ENCODE measurements around the gene RASGRF1. TPM values are rescaled to one million over a fixed set of nuclear protein-coding genes. Genes with fewer than 3 reads are reported as not detected.
"Not testable (repeated sequence)": the region's sequence is repeated elsewhere in the genome, so short reads cannot be mapped to it uniquely, and the experiment has no call there.

Gene RASGRF1
- total RNA-seq, 1 donor from 2014 or later, result not detected

DNA sequence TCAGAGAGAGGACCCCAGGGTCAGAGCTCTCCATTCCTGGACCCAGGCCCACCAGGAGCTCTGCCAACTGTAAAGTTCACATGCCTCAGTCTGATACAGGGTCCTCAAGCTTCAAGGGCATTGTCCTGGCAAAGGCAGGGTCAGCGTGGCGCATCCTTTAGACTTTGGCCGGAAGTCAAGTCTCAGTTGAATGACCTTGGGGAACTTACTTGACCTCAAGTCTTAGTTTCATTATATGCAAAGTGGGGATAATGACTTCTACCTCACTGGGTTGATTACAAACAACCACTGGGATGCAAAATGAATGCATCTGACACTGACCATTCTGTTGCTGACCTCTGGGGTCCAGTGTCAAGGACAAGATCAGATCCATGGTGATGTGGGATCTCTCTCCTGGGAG is 75.2 kb downstream of the RASGRF1 start:
- intact Hi-C loops (cut with micrococcal nuclease), result no loop called here

- intact Hi-C loops (cut with micrococcal nuclease), result no loop called here
These were observed 80.3 kb downstream of the RASGRF1 start for GRCh38 chr15:79010278-79010677.

- intact Hi-C loops (cut with micrococcal nuclease), result loop anchor here (10.0 kb wide), 1 partner anchor 105 kb away; no protein-coding TSS in a partner anchor
These were observed 81.2 kb downstream of the RASGRF1 start for GRCh38 chr15:79009379-79009778.

- intact Hi-C loops (cut with micrococcal nuclease), result loop anchor here (10.0 kb wide), 1 partner anchor 104 kb away; no protein-coding TSS in a partner anchor
These were observed 81.9 kb downstream of the RASGRF1 start for GRCh38 chr15:79008659-79009058.

- intact Hi-C loops (cut with micrococcal nuclease), result loop anchor here (10.0 kb wide), 1 partner anchor 102 kb away; no protein-coding TSS in a partner anchor
These were observed 83.5 kb downstream of the RASGRF1 start for GRCh38 chr15:79007066-79007465.

DNA sequence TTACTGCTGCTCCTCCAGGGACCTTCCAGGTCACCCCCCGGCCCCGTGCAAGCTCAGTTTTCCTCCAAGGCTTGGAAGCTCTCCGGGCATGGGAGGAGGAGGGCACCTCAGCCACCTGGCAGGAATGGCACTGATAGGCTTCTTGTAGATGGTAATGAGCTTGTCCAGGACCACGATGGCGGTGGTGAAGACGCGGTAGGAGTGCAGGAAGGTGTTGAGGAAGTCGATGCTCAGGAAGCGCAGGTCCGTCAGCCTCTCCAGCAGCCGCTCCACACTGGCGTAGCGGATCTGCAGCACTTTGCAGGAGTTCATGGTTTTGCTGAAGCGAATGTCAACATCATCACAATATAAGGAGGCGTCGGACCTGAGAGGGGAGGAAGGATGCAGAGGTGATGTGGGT is 84.5 kb downstream of the RASGRF1 start:
- intact Hi-C loops (cut with micrococcal nuclease), result loop anchor here (10.0 kb wide), 1 partner anchor 101 kb away; no protein-coding TSS in a partner anchor

GRCh38 chr15:79004336-79004735 is 86.2 kb downstream of the RASGRF1 start:
- intact Hi-C loops (cut with micrococcal nuclease), result loop anchor here (10.0 kb wide), 1 partner anchor 100 kb away; no protein-coding TSS in a partner anchor

GRCh38 chr15:79003896-79004295 is 86.7 kb downstream of the RASGRF1 start:
- intact Hi-C loops (cut with micrococcal nuclease), result loop anchor here (10.0 kb wide), 1 partner anchor 99 kb away; no protein-coding TSS in a partner anchor

DNA sequence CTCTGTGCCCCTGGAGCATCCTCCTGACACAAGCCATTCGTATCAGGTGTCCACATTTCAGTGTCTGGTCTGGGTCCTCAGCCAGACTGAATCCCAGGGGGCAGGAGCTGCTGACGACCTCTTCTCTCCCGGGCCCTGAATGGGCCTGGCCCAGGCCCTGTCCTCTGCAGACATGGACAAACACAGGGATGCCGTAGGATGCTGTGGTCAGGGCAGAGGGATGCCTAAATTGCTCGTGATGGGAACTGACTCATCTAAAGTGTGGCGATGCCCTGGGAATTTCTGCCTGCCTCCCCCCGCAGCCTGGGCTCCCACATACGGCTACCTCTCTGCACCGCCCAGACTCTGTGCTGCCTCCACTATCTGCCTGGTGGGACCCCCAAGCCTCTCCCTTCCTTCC is 87.3 kb downstream of the RASGRF1 start:
- intact Hi-C loops (cut with micrococcal nuclease), result loop anchor here (10.0 kb wide), 1 partner anchor 98 kb away; no protein-coding TSS in a partner anchor

DNA sequence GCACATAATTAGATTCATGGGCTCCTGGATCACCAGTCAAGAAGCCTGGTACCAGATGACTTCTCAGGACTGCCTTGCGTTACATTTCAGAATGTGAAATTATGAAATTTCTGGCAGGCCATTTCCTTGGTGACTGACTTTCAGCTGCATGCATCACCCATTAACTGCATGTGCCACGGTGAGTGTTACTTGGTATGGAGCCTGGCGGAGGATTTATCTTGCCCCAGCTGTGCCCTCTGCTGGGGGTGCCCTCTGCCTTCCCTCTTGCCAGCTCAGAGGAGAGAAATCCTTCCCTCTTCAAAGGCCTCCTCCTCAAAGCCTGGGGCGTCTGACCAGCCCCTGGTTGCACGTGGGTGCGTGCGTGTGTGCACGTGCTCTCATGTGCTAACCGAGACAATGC is 88.0 kb downstream of the RASGRF1 start:
- intact Hi-C loops (cut with micrococcal nuclease), result loop anchor here (10.0 kb wide), 1 partner anchor 98 kb away; no protein-coding TSS in a partner anchor

DNA sequence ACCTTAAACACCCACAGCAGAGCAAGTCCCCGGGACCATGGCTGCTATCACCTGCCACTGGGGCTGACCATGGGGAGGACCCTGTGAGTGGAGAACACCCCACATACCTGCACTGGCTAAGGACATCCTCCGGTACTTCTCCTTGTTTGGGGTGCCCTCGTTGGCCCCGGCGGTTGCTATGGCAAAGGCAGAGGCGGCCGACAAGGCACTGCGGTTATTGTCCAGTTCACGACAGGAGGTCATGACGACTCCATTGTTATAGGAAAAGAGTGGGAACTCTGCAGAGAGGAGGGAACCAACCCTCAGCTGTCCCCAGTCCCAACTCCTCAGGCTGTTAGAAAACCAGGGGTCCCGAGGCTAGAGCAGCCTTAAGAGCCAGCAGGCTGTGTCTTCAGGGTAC is 90.9 kb downstream of the RASGRF1 start:
- intact Hi-C loops (cut with micrococcal nuclease), result loop anchor here (10.0 kb wide), 1 partner anchor 95 kb away; no protein-coding TSS in a partner anchor

DNA sequence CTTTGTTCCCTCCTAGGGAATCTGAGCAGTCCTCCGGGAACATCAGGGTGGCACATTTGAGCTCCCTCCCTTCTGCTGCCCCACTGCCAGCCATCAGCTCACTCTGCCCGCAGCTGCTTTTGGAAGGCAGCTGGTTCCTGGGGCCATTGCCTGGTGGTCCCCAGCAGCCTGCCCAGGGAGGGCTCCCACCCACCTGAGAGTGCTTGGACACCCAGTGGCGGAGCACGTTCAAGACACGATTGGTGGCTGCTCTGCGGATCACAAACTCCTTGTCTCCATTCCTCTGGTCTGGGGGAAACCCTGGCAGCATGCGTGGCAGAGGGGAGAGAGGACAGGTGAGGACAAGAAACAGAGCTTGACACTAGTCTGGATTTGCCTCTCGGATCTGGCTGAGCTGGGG is 92.1 kb downstream of the RASGRF1 start:
- intact Hi-C loops (cut with micrococcal nuclease), result no loop called here

DNA sequence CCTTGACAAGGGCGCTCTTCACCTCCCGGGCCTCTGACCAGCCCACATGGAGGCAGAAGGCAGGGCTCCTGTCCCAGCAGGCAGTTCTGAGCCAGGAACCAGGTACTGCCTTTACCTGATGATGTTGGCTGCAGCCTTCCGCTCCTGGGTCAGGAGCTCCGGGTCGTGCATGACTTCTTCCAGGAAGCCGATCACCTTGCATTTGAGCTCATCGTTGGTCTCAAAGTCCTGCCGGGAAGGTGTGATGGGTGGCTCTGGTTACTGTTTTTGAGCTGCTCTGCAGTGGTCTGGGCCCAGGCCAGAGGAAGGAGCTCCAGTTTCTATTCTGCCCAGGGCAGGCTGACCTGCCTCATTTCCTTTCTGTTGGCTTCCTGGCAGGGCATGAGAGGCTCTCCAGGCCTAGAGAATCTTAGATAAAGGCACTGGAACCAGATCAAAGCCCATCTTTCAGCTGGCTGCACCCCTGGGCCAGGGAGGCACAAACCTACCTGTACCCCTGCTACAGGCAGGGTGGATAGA is 92.5 kb downstream of the RASGRF1 start:
- intact Hi-C loops (cut with micrococcal nuclease), result no loop called here

GRCh38 chr15:78996894-78997275 is 93.7 kb downstream of the RASGRF1 start:
- intact Hi-C loops (cut with micrococcal nuclease), result no loop called here

DNA sequence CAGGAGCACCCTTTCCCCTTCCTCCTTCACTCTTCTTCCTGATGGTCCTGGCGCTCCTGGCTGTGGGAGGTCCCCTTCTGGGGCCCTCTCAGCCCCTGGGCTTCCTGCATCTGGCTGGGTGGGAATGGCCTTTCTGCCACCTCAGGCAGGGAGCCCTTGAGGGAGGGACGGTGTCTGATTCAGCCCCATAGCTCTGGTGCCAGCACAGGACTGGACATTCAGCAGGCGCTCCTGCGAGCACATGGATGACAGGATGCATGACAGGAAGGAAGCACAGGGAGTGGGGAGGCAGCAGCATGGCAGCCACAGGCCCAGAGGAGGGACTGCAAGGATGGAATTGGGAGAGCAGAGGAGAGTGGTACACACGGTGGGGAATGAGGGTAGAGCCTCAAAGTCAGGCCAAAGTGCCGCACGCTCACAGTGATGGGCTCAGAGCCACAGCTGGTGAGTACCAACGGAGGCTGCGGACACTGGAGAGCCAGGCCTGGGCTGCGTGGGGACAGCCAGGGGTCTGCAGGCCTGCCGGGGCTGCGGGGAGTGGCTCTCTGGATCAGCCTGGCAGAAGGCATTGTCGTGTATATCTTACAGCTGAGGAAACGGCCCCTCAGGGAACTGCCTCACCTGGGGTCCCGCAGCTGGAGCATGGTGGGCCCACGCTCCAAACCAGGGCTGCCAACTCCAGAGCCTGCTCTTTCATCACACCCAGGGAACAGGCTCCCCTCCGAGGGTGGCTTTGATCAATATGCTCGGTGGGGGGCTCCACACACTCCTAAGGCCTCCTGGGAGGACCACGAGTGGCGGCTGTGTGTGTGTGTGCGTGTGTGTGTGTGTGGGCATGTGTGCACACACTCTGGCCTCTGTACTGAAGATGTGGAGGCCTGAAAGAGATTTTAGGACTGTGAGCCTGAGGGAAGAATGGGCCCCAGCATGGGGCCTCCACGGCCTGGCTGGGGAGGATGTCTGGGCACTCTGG is 94.4 kb downstream of the RASGRF1 start:
- intact Hi-C loops (cut with micrococcal nuclease), result no loop called here

GRCh38 chr15:78995161-78995560 is 95.4 kb downstream of the RASGRF1 start:
- intact Hi-C loops (cut with micrococcal nuclease), result not testable (repeated sequence)

GRCh38 chr15:78993931-78994530 is 96.5 kb downstream of the RASGRF1 start:
- intact Hi-C loops (cut with micrococcal nuclease), result no loop called here

DNA sequence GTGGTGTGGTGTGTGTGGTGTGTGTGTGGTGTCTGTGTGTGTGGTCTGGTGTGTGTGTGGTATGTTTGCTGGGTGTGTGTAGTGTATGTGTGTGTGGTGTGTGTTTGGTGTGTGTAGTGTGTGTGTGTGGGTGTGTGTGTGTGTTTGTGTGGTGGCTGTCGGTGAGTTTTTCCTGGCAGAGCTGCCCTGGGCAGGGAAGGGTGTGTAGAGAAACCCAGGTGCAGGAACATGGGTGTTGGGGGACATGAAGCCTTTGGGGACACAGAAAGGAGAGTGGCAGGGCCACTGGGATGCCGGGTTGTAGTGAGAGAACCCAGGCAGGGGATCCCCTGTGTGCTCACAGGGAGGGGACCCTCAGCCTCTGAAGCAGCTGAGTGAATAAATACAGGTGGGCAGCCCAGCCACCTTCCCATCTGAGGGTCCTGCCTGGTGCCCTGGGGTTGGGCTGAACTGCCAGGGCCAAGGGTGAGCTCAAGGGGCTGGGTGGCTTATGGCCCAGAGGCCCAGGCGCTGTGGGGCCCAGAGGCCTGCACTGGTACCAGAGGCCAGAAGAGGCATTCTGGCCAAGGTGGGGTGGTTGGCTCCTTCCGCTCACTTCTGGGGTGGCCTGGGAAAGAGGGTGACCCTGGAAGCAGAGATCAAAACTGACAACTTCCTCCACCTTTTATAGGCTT is 97.2 kb downstream of the RASGRF1 start:
- intact Hi-C loops (cut with micrococcal nuclease), result no loop called here

DNA sequence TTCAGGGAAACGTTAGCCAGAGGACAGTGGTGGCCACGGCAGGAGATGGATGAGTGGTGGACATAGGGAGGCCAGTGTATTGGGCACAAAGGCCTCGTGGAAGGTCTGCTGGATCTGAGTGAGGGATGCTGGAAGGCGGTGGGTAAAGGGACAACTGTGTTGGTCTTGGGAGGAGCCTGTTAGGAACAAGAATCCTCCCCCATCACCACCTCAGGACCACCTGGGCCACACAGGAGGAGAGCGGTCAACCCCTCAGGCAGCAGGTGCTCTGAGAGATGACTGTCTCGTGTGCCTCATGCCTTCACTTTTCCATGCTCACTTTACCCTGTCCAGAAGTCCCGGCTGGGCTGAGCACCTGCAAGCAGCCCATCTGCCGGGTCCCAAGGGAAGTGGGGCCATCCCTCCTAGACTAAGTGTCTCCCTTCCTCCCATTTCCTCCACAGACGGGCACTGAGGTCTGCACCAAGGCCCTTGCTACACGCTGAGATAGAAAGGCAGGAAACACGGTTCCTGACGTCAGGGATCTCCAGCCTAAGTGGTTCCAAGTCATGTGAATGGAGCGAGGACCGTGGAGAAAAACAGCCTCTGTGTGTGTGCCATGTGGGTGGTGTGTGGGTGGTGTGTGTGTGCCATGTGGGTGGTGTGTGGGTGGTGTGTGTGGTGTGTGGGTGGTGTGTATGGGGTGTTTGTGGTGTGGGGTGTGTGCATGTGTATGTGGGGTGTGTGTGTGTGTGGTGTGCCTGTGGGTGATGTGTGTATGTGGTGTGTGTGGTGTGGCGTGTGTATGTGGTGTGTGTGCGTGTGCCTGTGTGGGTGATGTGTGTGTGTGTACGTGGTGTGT is 97.9 kb downstream of the RASGRF1 start:
- intact Hi-C loops (cut with micrococcal nuclease), result no loop called here

- intact Hi-C loops (cut with micrococcal nuclease), result no loop called here
These were observed 98.7 kb downstream of the RASGRF1 start for GRCh38 chr15:78991879-78992278.

Data from T-helper 2 cell treated with Interferon-gamma antibody and Interleukin-4, amounts not matched to agents 100 ng/mL and 5 ng/mL, for 36 hours (primary cell).